Measurements from ENCODE around the gene CUL1. TPM values are rescaled to one million over a fixed set of nuclear protein-coding genes. Genes with fewer than 3 reads are reported as not detected.

Gene CUL1
- total RNA-seq, 2 donors from 2014 or later = 34.9 to 37.2 TPM

GRCh38 chr7:148711191-148712102, 12.7 kb downstream of the CUL1 start:
- ATAC-seq (no peak), DNase-seq (no peak)
- intact Hi-C loops (cut with DNase I, micrococcal nuclease) = no loop called here

GRCh38 chr7:148712678-148713329, 14.1 kb downstream of the CUL1 start:
- ATAC-seq = no peak
- intact Hi-C loops (cut with DNase I, micrococcal nuclease) = no loop called here
- no peak for DNase-seq

GRCh38 chr7:148714498-148714897, 15.8 kb downstream of the CUL1 start:
- no peak for ATAC-seq
- intact Hi-C loops (cut with DNase I, micrococcal nuclease) = no loop called here
- no peak for DNase-seq

GRCh38 chr7:148715027-148715426, 16.3 kb downstream of the CUL1 start:
- no peak for DNase-seq
- intact Hi-C loops (cut with DNase I, micrococcal nuclease) = no loop called here
- ATAC-seq = no peak

GRCh38 chr7:148717266-148717793, 18.6 kb downstream of the CUL1 start:
- no peak for ATAC-seq
- intact Hi-C loops (cut with DNase I, micrococcal nuclease) = no loop called here
- DNase-seq = no peak

- DNase-seq (no peak), ATAC-seq (no peak)
- intact Hi-C loops (cut with DNase I, micrococcal nuclease) = no loop called here
Observed at GRCh38 chr7:148718431-148718830, 19.7 kb downstream of the CUL1 start.

GRCh38 chr7:148719753-148720152, 21.1 kb downstream of the CUL1 start:
- DNase-seq = no peak
- intact Hi-C loops (cut with DNase I, micrococcal nuclease) = no loop called here

GRCh38 chr7:148720472-148720871, 21.8 kb downstream of the CUL1 start:
- ATAC-seq (no peak), DNase-seq (no peak)
- intact Hi-C loops (cut with DNase I, micrococcal nuclease) = no loop called here

More at GRCh38 chr7:148719753-148720152, 21.1 kb downstream of the CUL1 start:
- ATAC-seq = no peak

- intact Hi-C loops (cut with DNase I, micrococcal nuclease) = no loop called here
- DNase-seq (no peak), ATAC-seq (no peak)
Observed at GRCh38 chr7:148721390-148721789, 22.7 kb downstream of the CUL1 start.

GRCh38 chr7:148722340-148723165, 23.9 kb downstream of the CUL1 start:
- intact Hi-C loops (cut with DNase I, micrococcal nuclease) = no loop called here
- ATAC-seq = peak; percentile 70
- DNase-seq = no peak

GRCh38 chr7:148723166-148723559, 24.5 kb downstream of the CUL1 start:
- no peak for DNase-seq
- ATAC-seq = no peak
- intact Hi-C loops (cut with DNase I, micrococcal nuclease) = no loop called here

GRCh38 chr7:148723846-148724245, 25.1 kb downstream of the CUL1 start:
- DNase-seq (no peak), ATAC-seq (no peak)
- intact Hi-C loops (cut with DNase I, micrococcal nuclease) = no loop called here

- DNase-seq = no peak
- ATAC-seq = no peak
- intact Hi-C loops (cut with DNase I, micrococcal nuclease) = no loop called here
Observed at GRCh38 chr7:148726385-148726784, 27.7 kb downstream of the CUL1 start.

- intact Hi-C loops (cut with DNase I, micrococcal nuclease) = no loop called here
Observed at GRCh38 chr7:148727501-148728278, 29.0 kb downstream of the CUL1 start.

GRCh38 chr7:148729984-148730733, 31.5 kb downstream of the CUL1 start:
- intact Hi-C loops (cut with DNase I, micrococcal nuclease) = no loop called here
- DNase-seq = no peak
- ATAC-seq = no peak

More at GRCh38 chr7:148727501-148728278, 29.0 kb downstream of the CUL1 start:
- DNase-seq (no peak), ATAC-seq (no peak)

GRCh38 chr7:148732862-148733261, 34.2 kb downstream of the CUL1 start:
- intact Hi-C loops (cut with DNase I, micrococcal nuclease) = no loop called here
- no peak for ATAC-seq
- no peak for DNase-seq

- DNase-seq = no peak
- intact Hi-C loops (cut with DNase I, micrococcal nuclease) = no loop called here
- ATAC-seq = no peak
Observed at GRCh38 chr7:148733496-148733895, 34.8 kb downstream of the CUL1 start.

GRCh38 chr7:148735141-148735540, 36.4 kb downstream of the CUL1 start:
- DNase-seq (no peak), ATAC-seq (no peak)
- intact Hi-C loops (cut with DNase I, micrococcal nuclease) = no loop called here

All from left colon (tissue), 2 donors.